H9 (cell line): ENCODE data around the gene ATP2A1. TPM values are rescaled to one million over a fixed set of nuclear protein-coding genes. Genes with fewer than 3 reads are reported as not detected.

Experiments used
- DNase-seq: peaks from one replicate; pipeline ENCODE4 v3.0.0-alpha.2; 2017
- H2AFZ ChIP-seq: one replicate; pipeline ENCODE4 v1.6.1; 2013; ENCODE audit warnings: mild to moderate bottlenecking, low read length, control low read depth, moderate library complexity
- H2AK5ac ChIP-seq: 2 replicates; pipeline ENCODE4 v1.6.1; 2013; ENCODE audit warnings: low read length, control low read depth, mixed read lengths; ENCODE audit not compliant: insufficient read length
- H2BK120ac ChIP-seq: one replicate; pipeline ENCODE4 v1.6.1; 2013; ENCODE audit warnings: low read depth, mild to moderate bottlenecking, low read length, control low read depth, inconsistent platforms; ENCODE audit not compliant: poor library complexity, severe bottlenecking
- H2BK12ac ChIP-seq: 2 replicates; pipeline ENCODE4 v1.6.1; 2013; ENCODE audit warnings: low read length, control low read depth, mixed read lengths, low read depth; ENCODE audit not compliant: insufficient read length
- H2BK15ac ChIP-seq: 2 replicates; pipeline ENCODE4 v1.6.1; 2013; ENCODE audit warnings: low read depth, low read length, control low read depth
- H2BK20ac ChIP-seq: one replicate; pipeline ENCODE4 v1.6.1; 2013; ENCODE audit warnings: low read depth, mild to moderate bottlenecking, low read length, control low read depth, inconsistent platforms; ENCODE audit not compliant: poor library complexity, severe bottlenecking
- H2BK5ac ChIP-seq: 2 replicates; pipeline ENCODE4 v1.6.1; 2013; ENCODE audit warnings: low read length, control low read depth, mixed read lengths; ENCODE audit not compliant: insufficient read length
- H3K14ac ChIP-seq: 2 replicates; pipeline ENCODE4 v1.6.1; 2013; ENCODE audit warnings: low read length, control low read depth; ENCODE audit not compliant: insufficient read depth
- H3K18ac ChIP-seq: 2 replicates; pipeline ENCODE4 v1.6.1; 2013; ENCODE audit warnings: low read depth, mild to moderate bottlenecking, mixed read lengths, low read length, control low read depth; ENCODE audit not compliant: insufficient read length
- H3K23ac ChIP-seq: 2 replicates; pipeline ENCODE4 v1.6.1; 2013; ENCODE audit warnings: low read length, control low read depth, mixed read lengths, low read depth; ENCODE audit not compliant: insufficient read length
- H3K23me2 ChIP-seq: 2 replicates; pipeline ENCODE4 v1.6.1; 2013; ENCODE audit warnings: low read depth, mild to moderate bottlenecking, mixed read lengths, low read length, control low read depth; ENCODE audit not compliant: insufficient read length, poor library complexity, severe bottlenecking
- H3K27ac ChIP-seq: 2 replicates; pipeline ENCODE4 v1.5.1; 2013; ENCODE audit warnings: low read length, control low read depth, mixed read lengths, low read depth; ENCODE audit not compliant: insufficient read length
- H3K27me3 ChIP-seq: 2 replicates; pipeline ENCODE4 v1.6.1; 2013; ENCODE audit warnings: low read length, control low read depth, inconsistent platforms; ENCODE audit not compliant: insufficient read depth
- H3K4ac ChIP-seq: 2 replicates; pipeline ENCODE4 v1.6.1; 2013; ENCODE audit warnings: low read depth, mild to moderate bottlenecking, control low read depth, inconsistent platforms, low read length, moderate library complexity
- H3K4me1 ChIP-seq: 2 replicates; pipeline ENCODE4 v1.6.1; 2013; ENCODE audit warnings: low read length, control low read depth, inconsistent platforms; ENCODE audit not compliant: insufficient read depth
- H3K4me2 ChIP-seq: 2 replicates; pipeline ENCODE4 v1.6.1; 2013; ENCODE audit warnings: low read length, control low read depth, mixed read lengths; ENCODE audit not compliant: insufficient read length, insufficient read depth
- H3K56ac ChIP-seq: 2 replicates; pipeline ENCODE4 v1.6.1; 2013; ENCODE audit warnings: low read depth, mild to moderate bottlenecking, mixed read lengths, low read length, control low read depth; ENCODE audit not compliant: insufficient read length
- H3K79me1 ChIP-seq: 2 replicates; pipeline ENCODE4 v1.6.1; 2013; ENCODE audit warnings: low read depth, mild to moderate bottlenecking, moderate library complexity, low read length, control low read depth, inconsistent platforms; ENCODE audit not compliant: insufficient read depth, poor library complexity, severe bottlenecking
- H3K79me2 ChIP-seq: 2 replicates; pipeline ENCODE4 v1.6.1; 2013; ENCODE audit warnings: low read length, control low read depth, inconsistent platforms; ENCODE audit not compliant: insufficient read depth
- H3K9ac ChIP-seq: 2 replicates; pipeline ENCODE4 v1.6.1; 2013; ENCODE audit warnings: low read length, control low read depth, mixed read lengths; ENCODE audit not compliant: insufficient read length; ENCODE audit errors: extremely low read depth
- H3K9me3 ChIP-seq: one replicate; pipeline ENCODE4 v1.6.1; 2013; ENCODE audit warnings: low read depth, low read length, inconsistent platforms; ENCODE audit not compliant: control insufficient read depth
- H3T11ph ChIP-seq: one replicate; pipeline ENCODE4 v1.6.1; 2013; ENCODE audit warnings: mild to moderate bottlenecking, low read length, control low read depth, inconsistent platforms
- H4K20me1 ChIP-seq: one replicate; pipeline ENCODE4 v1.6.1; 2013; ENCODE audit not compliant: control insufficient read depth, insufficient read length, insufficient read depth
- H4K5ac ChIP-seq: 2 replicates; pipeline ENCODE4 v1.6.1; 2013; ENCODE audit warnings: low read depth, mild to moderate bottlenecking, mixed read lengths, low read length, control low read depth; ENCODE audit not compliant: insufficient read length
- H4K8ac ChIP-seq: replicated peaks from 2 replicates; pipeline ENCODE4 v1.6.1; 2013; ENCODE audit warnings: low read length, control low read depth, mixed read lengths, low read depth; ENCODE audit not compliant: insufficient read length
- H4K91ac ChIP-seq: 2 replicates; pipeline ENCODE4 v1.6.1; 2013; ENCODE audit warnings: low read depth, mild to moderate bottlenecking, moderate library complexity, mixed read lengths, low read length, control low read depth; ENCODE audit not compliant: insufficient read length
- H3K27ac Mint-ChIP-seq, 3 experiments: 2 replicates in 2 of 3; 3 replicates in 1 of 3; pipeline ENCODE4 v1.8.0; 2020 to 2021; ENCODE audit warnings: mixed read lengths in 3 of 3, mild to moderate bottlenecking in 1 of 3, moderate library complexity in 1 of 3
- H3K27me3 Mint-ChIP-seq: 2 replicates; pipeline ENCODE4 v1.8.0; 2021; ENCODE audit warnings: low read depth, mild to moderate bottlenecking, moderate library complexity, mixed read lengths
- H3K36me3 Mint-ChIP-seq, 3 experiments: 2 replicates in 2 of 3; 3 replicates in 1 of 3; pipeline ENCODE4 v1.8.0; 2020 to 2021; ENCODE audit warnings: low read depth in 3 of 3, mixed read lengths in 3 of 3; ENCODE audit not compliant: insufficient read depth in 1 of 3
- H3K4me1 Mint-ChIP-seq, 2 experiments: 2 replicates each; pipeline ENCODE4 v1.8.0; 2020; ENCODE audit warnings: mixed read lengths in 2 of 2
- H3K4me3 Mint-ChIP-seq, 2 experiments: 2 replicates in 1 of 2; 3 replicates in 1 of 2; pipeline ENCODE4 v1.8.0; 2020 to 2021; ENCODE audit warnings: mild to moderate bottlenecking in 2 of 2, mixed read lengths in 2 of 2, moderate library complexity in 1 of 2
- H3K9me3 Mint-ChIP-seq, 2 experiments: 2 replicates in 1 of 2; 3 replicates in 1 of 2; pipeline ENCODE4 v1.8.0; 2020; ENCODE audit warnings: mild to moderate bottlenecking in 2 of 2, mixed read lengths in 2 of 2, moderate library complexity in 1 of 2
- WGBS: extraction: QIAGEN DNeasy Blood & Tissue Kit; methylation state at CpG from one replicate; pipeline ENCODE4 v1.1.7; 2013; ENCODE audit warnings: missing lambda C conversion rate, low lambda C conversion rate, mixed read lengths; ENCODE audit not compliant: insufficient read length; ENCODE audit errors: extremely low coverage; 5-methylcytosine and 5-hydroxymethylcytosine counted together
- total RNA-seq: library from RNA; stranded (reverse); gene quantifications from 2 replicates; pipeline ENCODE4 v1.2.1, GENCODE V29; 2021
- TF ChIP-seq, protein P1 (sequence below): fragments of 200-600 bp; sonication (generic); conservative IDR thresholded peaks from 3 replicates; pipeline ENCODE4 v1.8.0; 2021; ENCODE audit warnings: antibody characterized with exemption, mild to moderate bottlenecking

ATP2A1 gene
- total RNA-seq, 1 experiment from 2014 or later: 4.6 TPM

DNA sequence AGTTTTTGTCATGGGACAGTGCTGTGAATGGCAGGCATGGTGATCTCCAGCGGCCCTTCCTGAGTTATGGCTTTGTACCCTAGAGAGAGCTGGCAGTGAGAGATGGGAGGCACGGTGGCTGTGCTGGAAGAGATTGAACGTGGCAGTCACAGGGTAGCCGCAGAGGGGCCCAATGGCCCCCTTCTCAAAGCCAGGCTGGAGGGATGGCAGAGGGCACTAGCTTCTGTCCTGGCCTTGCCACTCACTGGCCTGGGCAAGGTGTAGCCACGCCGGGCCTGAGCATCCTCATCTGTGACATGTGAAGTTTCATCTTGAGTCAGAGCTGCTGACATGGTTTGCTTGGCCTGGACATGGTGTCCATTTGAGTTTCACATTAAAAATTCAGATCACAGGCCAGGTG is 3.9 kb upstream of the ATP2A1 start:
- no peak overlapping the region for H3K4ac ChIP-seq
- H2BK120ac ChIP-seq: no peak overlapping the region
- no peak overlapping the region for H3K18ac ChIP-seq
- no peak overlapping the region for H2BK20ac ChIP-seq
- H2AFZ ChIP-seq: no peak overlapping the region
- no peaks in the 10 kb centered on the region for H3K9me3 ChIP-seq
- H3K27me3 ChIP-seq: no peaks in the 10 kb centered on the region
- no peak overlapping the region for H2AK5ac ChIP-seq
- no peak overlapping the region for H4K5ac ChIP-seq
- H3K27ac ChIP-seq: no peak overlapping the region
- Mint-ChIP-seq H3K27ac (no peak overlapping the region; a peak in 1 of 7 replicates), H3K36me3 (peaks cover 8 to 43% (median 35%) of the 10 kb centered on the region in 3 experiments; a peak in 6 of 7 replicates), H3K4me3 (no peak overlapping the region), H3K4me1 (peaks cover 20 to 40% of the 10 kb centered on the region in 2 experiments), H3K27me3 (peaks cover 2% of the 10 kb centered on the region; the same call in 1 of the 2 replicates), H3K9me3 (no peaks in the 10 kb centered on the region; a peak in 2 of 5 replicates)
- H3K9ac ChIP-seq: no peak overlapping the region
- H4K8ac ChIP-seq: no peak overlapping the region
- H3K23me2 ChIP-seq: peaks cover 3% of the 10 kb centered on the region
- H3K79me2 ChIP-seq: no peaks in the 10 kb centered on the region
- no peaks in the 10 kb centered on the region for H3K4me1 ChIP-seq
- no peak overlapping the region for H2BK15ac ChIP-seq
- H4K91ac ChIP-seq: no peak overlapping the region
- H2BK12ac ChIP-seq: no peak overlapping the region
- H3T11ph ChIP-seq: no peak overlapping the region
- H3K4me2 ChIP-seq: no peak overlapping the region
- H3K23ac ChIP-seq: no peak overlapping the region
- no CpG with 5 or more reads among the region's 6 CpGs for WGBS
- TF ChIP-seq, protein P1, sequence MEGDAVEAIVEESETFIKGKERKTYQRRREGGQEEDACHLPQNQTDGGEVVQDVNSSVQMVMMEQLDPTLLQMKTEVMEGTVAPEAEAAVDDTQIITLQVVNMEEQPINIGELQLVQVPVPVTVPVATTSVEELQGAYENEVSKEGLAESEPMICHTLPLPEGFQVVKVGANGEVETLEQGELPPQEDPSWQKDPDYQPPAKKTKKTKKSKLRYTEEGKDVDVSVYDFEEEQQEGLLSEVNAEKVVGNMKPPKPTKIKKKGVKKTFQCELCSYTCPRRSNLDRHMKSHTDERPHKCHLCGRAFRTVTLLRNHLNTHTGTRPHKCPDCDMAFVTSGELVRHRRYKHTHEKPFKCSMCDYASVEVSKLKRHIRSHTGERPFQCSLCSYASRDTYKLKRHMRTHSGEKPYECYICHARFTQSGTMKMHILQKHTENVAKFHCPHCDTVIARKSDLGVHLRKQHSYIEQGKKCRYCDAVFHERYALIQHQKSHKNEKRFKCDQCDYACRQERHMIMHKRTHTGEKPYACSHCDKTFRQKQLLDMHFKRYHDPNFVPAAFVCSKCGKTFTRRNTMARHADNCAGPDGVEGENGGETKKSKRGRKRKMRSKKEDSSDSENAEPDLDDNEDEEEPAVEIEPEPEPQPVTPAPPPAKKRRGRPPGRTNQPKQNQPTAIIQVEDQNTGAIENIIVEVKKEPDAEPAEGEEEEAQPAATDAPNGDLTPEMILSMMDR: no peak
- DNase-seq: no peak
- H4K20me1 ChIP-seq: peaks cover 5% of the 10 kb centered on the region
- H3K14ac ChIP-seq: no peak overlapping the region
- no peaks in the 10 kb centered on the region for H3K79me1 ChIP-seq
- H3K56ac ChIP-seq: no peak overlapping the region
- H2BK5ac ChIP-seq: no peak overlapping the region
